ENCODE measurements around the gene RAX2.
"Not testable (repeated sequence)": the region's sequence is repeated elsewhere in the genome, so short reads cannot be mapped to it uniquely, and the experiment has no call there.

The RAX2 gene

GRCh38 chr19:3769494-3769893 lies 2.5 kb downstream of the RAX2 start:
- no peak overlapping the region for H3K9ac ChIP-seq (ENCODE audit: insufficient read length)
- H3K36me3 ChIP-seq (ENCODE audit: insufficient read depth, low read length): peaks cover 3% of the 10 kb centered on the region; the same call in 1 of the 2 replicates
- TF ChIP-seq POLR2AphosphoS5 (IDR thresholded peaks at IDR 0.05; ENCODE audit: borderline replicate concordance, low read depth, low read length) (no peak), EZH2 (IDR thresholded peaks at IDR 0.05) (no peak), FOXP2 (optimal IDR thresholded peaks at IDR 0.05; ENCODE audit: control extremely low read depth, extremely low read length, insufficient read depth) (no peak)
- no peak for DNase-seq (ENCODE audit: low read depth, low spot score)
- H3K9me3 ChIP-seq (ENCODE audit: low read depth, low read length): no peaks in the 10 kb centered on the region
- no peak overlapping the region for H3K4me3 ChIP-seq
- H3K27ac ChIP-seq: no peak overlapping the region

DNA sequence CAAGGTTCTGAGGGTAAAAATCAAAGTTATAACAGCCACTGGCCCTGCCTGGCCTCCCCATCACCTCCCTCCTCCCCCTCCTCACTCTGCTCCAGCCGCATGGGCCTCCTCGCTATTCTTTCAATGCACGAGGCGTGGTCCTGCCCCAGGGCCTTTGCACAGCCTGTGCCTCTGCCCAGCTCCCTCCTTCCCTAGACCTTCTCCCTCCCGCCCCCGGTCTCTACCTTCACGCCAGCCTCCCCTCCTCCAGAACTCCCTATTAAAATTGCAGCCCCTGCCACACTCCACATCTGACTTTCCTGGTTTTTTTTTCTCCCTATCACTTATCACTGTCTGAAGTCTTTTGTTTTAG lies 3.3 kb downstream of the RAX2 start:
- Histone ChIP-seq H3K9me3 (ENCODE audit: low read depth, low read length) (no peaks in the 10 kb centered on the region), H3K9ac (ENCODE audit: insufficient read length) (no peak overlapping the region), H3K27ac (no peak overlapping the region), H3K36me3 (ENCODE audit: insufficient read depth, low read length) (peaks cover 3% of the 10 kb centered on the region; the same call in 1 of the 2 replicates), H3K4me3 (no peak overlapping the region)
- DNase-seq (ENCODE audit: low read depth, low spot score): no peak
- TF ChIP-seq POLR2AphosphoS5 (IDR thresholded peaks at IDR 0.05; ENCODE audit: borderline replicate concordance, low read depth, low read length) (no peak), FOXP2 (optimal IDR thresholded peaks at IDR 0.05; ENCODE audit: control extremely low read depth, extremely low read length, insufficient read depth) (no peak), EZH2 (IDR thresholded peaks at IDR 0.05) (no peak)

DNA sequence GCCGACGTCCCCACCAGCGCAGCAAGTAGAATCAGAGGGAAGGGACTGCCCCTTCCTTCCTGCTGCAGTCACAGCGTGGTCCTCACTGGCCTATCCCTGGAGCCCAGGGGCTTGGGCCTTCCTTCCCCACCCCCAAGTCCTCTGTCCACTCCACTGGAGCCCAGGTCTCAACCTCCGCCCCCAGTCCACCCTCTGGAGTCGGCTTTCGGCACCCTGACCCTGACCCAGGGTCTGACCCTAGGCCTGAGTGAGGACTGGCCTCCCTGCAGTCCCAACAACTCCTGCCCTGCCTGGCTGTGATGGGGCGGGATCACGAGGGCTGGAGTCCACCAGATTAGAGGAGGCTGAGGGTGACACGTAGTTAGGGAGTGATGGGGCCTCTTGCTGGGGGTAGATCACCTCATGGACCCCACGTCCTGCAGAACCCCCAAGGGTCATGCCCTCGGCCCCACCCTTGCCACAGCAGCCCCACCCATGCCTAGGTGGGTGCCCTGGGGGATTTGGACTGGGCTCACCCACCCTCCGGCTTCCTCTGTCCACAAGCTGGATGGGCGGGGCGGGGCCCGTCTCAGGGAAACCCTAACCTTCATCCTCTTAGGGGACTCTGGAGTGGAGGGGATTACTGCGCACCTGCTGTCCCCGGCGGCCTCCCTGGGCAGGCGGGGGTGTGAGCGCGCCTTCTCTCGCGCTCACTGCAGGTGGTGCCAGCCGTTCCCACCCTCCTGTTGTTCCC lies 3.8 kb downstream of the RAX2 start:
- TF ChIP-seq EZH2 (IDR thresholded peaks at IDR 0.05) (no peak), POLR2AphosphoS5 (IDR thresholded peaks at IDR 0.05; ENCODE audit: borderline replicate concordance, low read depth, low read length) (no peak)
- DNase-seq (ENCODE audit: low read depth, low spot score): no peak
- Histone ChIP-seq H3K9ac (ENCODE audit: insufficient read length) (no peak overlapping the region), H3K36me3 (ENCODE audit: insufficient read depth, low read length) (peaks cover 3% of the 10 kb centered on the region; the same call in 1 of the 2 replicates), H3K4me3 (no peak overlapping the region), H3K9me3 (ENCODE audit: low read depth, low read length) (no peaks in the 10 kb centered on the region), H3K27ac (no peak overlapping the region)

- Histone ChIP-seq H3K9ac (ENCODE audit: insufficient read length) (no peak overlapping the region), H3K36me3 (ENCODE audit: insufficient read depth, low read length) (peaks cover 3% of the 10 kb centered on the region; the same call in 1 of the 2 replicates)
Observed at GRCh38 chr19:3767050-3767449, 5.0 kb downstream of the RAX2 start.

GRCh38 chr19:3766520-3766919 lies 5.5 kb downstream of the RAX2 start:
- DNase-seq (ENCODE audit: low read depth, low spot score): no peak
- Histone ChIP-seq H3K36me3 (ENCODE audit: insufficient read depth, low read length) (peaks cover 3% of the 10 kb centered on the region; the same call in 1 of the 2 replicates), H3K27ac (no peak overlapping the region), H3K9me3 (ENCODE audit: low read depth, low read length) (no peaks in the 10 kb centered on the region), H3K9ac (ENCODE audit: insufficient read length) (no peak overlapping the region), H3K4me3 (no peak overlapping the region)
- TF ChIP-seq POLR2AphosphoS5 (IDR thresholded peaks at IDR 0.05; ENCODE audit: borderline replicate concordance, low read depth, low read length): no peak
- TF ChIP-seq FOXP2 (optimal IDR thresholded peaks at IDR 0.05; ENCODE audit: control extremely low read depth, extremely low read length, insufficient read depth): no peak
- TF ChIP-seq EZH2 (IDR thresholded peaks at IDR 0.05): no peak

More at GRCh38 chr19:3767050-3767449, 5.0 kb downstream of the RAX2 start:
- Histone ChIP-seq H3K4me3 (no peak overlapping the region), H3K9me3 (ENCODE audit: low read depth, low read length) (no peaks in the 10 kb centered on the region), H3K27ac (no peak overlapping the region)
- DNase-seq (ENCODE audit: low read depth, low spot score): no peak
- TF ChIP-seq FOXP2 (optimal IDR thresholded peaks at IDR 0.05; ENCODE audit: control extremely low read depth, extremely low read length, insufficient read depth) (no peak), EZH2 (IDR thresholded peaks at IDR 0.05) (no peak), POLR2AphosphoS5 (IDR thresholded peaks at IDR 0.05; ENCODE audit: borderline replicate concordance, low read depth, low read length) (no peak)

DNA sequence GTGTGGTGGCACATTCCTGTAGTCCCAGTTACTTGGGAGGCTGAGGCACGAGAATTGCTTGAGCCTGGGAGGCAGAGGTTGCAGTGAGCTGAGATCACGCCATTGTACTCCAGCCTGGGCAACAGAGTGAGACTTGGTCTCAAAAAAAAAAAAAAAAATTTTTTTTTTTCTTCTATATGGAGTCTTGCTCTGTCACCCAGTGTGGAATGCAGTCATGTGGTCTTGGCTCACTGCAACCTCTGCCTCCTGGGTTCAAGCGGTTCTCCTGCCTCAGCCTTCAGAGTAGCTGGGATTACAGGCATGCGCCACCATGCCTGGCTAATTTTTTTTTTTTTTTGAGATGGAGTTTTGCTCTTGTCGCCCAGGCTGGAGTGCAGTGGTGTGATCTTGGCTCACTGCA lies 6.3 kb downstream of the RAX2 start:
- not testable (repeated sequence) for DNase-seq (ENCODE audit: low read depth, low spot score); H3K9ac ChIP-seq (ENCODE audit: insufficient read length); H3K36me3 ChIP-seq (ENCODE audit: insufficient read depth, low read length)

GRCh38 chr19:3765121-3765520 lies 6.9 kb downstream of the RAX2 start:
- Histone ChIP-seq H3K36me3 (ENCODE audit: insufficient read depth, low read length) (peaks cover 3% of the 10 kb centered on the region; the same call in 1 of the 2 replicates), H3K9me3 (ENCODE audit: low read depth, low read length) (no peaks in the 10 kb centered on the region), H3K9ac (ENCODE audit: insufficient read length) (no peak overlapping the region), H3K4me3 (no peak overlapping the region), H3K27ac (no peak overlapping the region)
- no peak for DNase-seq (ENCODE audit: low read depth, low spot score)
- TF ChIP-seq EZH2 (IDR thresholded peaks at IDR 0.05): no peak
- no peak for TF ChIP-seq FOXP2 (optimal IDR thresholded peaks at IDR 0.05; ENCODE audit: control extremely low read depth, extremely low read length, insufficient read depth)
- no peak for TF ChIP-seq POLR2AphosphoS5 (IDR thresholded peaks at IDR 0.05; ENCODE audit: borderline replicate concordance, low read depth, low read length)

More for the DNA sequence above, 6.3 kb downstream of the RAX2 start:
- H3K4me3 ChIP-seq; H3K27ac ChIP-seq; H3K9me3 ChIP-seq (ENCODE audit: low read depth, low read length): not testable (repeated sequence)

DNA sequence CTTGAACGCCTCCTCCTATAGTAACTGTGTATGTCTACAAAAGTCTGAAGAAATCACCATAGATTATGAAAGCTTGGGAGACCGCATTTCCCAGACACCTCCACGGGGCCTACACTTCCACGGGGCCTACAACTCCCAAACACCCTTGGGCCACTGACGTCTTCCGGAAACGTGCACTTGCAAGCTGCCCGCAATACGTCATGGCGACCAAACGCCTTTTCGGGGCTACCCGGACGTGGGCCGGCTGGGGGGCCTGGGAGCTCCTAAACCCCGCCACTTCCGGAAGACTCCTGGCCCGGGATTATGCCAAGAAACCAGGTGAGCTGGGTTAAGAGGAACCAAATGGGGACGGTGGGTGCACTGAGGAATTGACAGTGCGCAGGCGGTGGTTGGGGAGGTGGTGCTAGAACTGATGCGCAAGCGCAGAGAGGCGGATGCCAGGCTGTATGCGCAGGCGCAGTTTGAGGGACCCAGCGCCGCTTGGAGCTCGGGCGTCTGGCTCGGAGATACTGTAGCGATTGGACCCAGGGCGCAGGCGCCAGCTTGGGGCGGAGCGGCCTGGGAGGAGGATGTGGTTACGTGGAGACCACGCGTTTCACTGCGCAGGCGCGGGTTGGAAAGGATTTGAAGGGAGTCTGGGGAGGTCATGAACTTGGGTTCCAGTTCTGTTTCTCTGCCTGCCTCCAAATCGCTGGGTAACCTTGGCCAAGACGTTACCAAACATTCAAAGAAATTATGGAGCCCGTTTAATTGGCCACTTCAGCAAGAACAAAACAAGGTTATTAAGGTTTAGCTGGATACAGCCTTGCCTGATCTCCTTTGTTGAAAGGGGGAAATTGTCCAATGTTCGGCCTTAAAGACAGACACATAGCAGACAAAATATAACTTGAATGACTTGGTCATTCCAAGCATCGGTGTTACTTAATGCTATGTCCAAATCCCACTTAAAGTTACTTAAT lies 9.2 kb downstream of the RAX2 start, which contains the start of gene MRPL54:
MRPL54 (plus strand) TSS at position 182 of the 959 bp plus-strand sequence; CDS start at position 201, 19 bp downstream.
- Histone ChIP-seq H3K4me3 (peak within 1 kb of the TSS; percentile 100), H3K9me3 (ENCODE audit: low read depth, low read length) (no peaks in the 10 kb centered on the region), H3K36me3 (ENCODE audit: insufficient read depth, low read length) (peaks cover 3% of the 10 kb centered on the region; the same call in 1 of the 2 replicates), H3K27ac (peak within 1 kb of the TSS; percentile 99), H3K9ac (ENCODE audit: insufficient read length) (peak within 1 kb of the TSS; percentile 98)
- TF ChIP-seq EZH2 (IDR thresholded peaks at IDR 0.05): no peak
- TF ChIP-seq POLR2AphosphoS5 (IDR thresholded peaks at IDR 0.05; ENCODE audit: borderline replicate concordance, low read depth, low read length): peak; percentile 89
- TF ChIP-seq FOXP2 (optimal IDR thresholded peaks at IDR 0.05; ENCODE audit: control extremely low read depth, extremely low read length, insufficient read depth): no peak
- peak; percentile 96 for DNase-seq (ENCODE audit: low read depth, low spot score)
